H9 (cell line): ENCODE data around the gene ADA. TPM values are rescaled to one million over a fixed set of nuclear protein-coding genes. Genes with fewer than 3 reads are reported as not detected.

ENCODE experiments used
- DNase-seq: peaks from one replicate; pipeline ENCODE4 v3.0.0-alpha.2; 2017
- H2AFZ ChIP-seq: one replicate; pipeline ENCODE4 v1.6.1; 2013; ENCODE audit warnings: mild to moderate bottlenecking, low read length, control low read depth, moderate library complexity
- H2AK5ac ChIP-seq: 2 replicates; pipeline ENCODE4 v1.6.1; 2013; ENCODE audit warnings: low read length, control low read depth, mixed read lengths; ENCODE audit not compliant: insufficient read length
- H2BK120ac ChIP-seq: one replicate; pipeline ENCODE4 v1.6.1; 2013; ENCODE audit warnings: low read depth, mild to moderate bottlenecking, low read length, control low read depth, inconsistent platforms; ENCODE audit not compliant: poor library complexity, severe bottlenecking
- H2BK12ac ChIP-seq: 2 replicates; pipeline ENCODE4 v1.6.1; 2013; ENCODE audit warnings: low read length, control low read depth, mixed read lengths, low read depth; ENCODE audit not compliant: insufficient read length
- H2BK15ac ChIP-seq: 2 replicates; pipeline ENCODE4 v1.6.1; 2013; ENCODE audit warnings: low read depth, low read length, control low read depth
- H2BK20ac ChIP-seq: one replicate; pipeline ENCODE4 v1.6.1; 2013; ENCODE audit warnings: low read depth, mild to moderate bottlenecking, low read length, control low read depth, inconsistent platforms; ENCODE audit not compliant: poor library complexity, severe bottlenecking
- H2BK5ac ChIP-seq: 2 replicates; pipeline ENCODE4 v1.6.1; 2013; ENCODE audit warnings: low read length, control low read depth, mixed read lengths; ENCODE audit not compliant: insufficient read length
- H3K14ac ChIP-seq: 2 replicates; pipeline ENCODE4 v1.6.1; 2013; ENCODE audit warnings: low read length, control low read depth; ENCODE audit not compliant: insufficient read depth
- H3K18ac ChIP-seq: 2 replicates; pipeline ENCODE4 v1.6.1; 2013; ENCODE audit warnings: low read depth, mild to moderate bottlenecking, mixed read lengths, low read length, control low read depth; ENCODE audit not compliant: insufficient read length
- H3K23ac ChIP-seq: 2 replicates; pipeline ENCODE4 v1.6.1; 2013; ENCODE audit warnings: low read length, control low read depth, mixed read lengths, low read depth; ENCODE audit not compliant: insufficient read length
- H3K23me2 ChIP-seq: 2 replicates; pipeline ENCODE4 v1.6.1; 2013; ENCODE audit warnings: low read depth, mild to moderate bottlenecking, mixed read lengths, low read length, control low read depth; ENCODE audit not compliant: insufficient read length, poor library complexity, severe bottlenecking
- H3K27ac ChIP-seq: 2 replicates; pipeline ENCODE4 v1.5.1; 2013; ENCODE audit warnings: low read length, control low read depth, mixed read lengths, low read depth; ENCODE audit not compliant: insufficient read length
- H3K27me3 ChIP-seq: 2 replicates; pipeline ENCODE4 v1.6.1; 2013; ENCODE audit warnings: low read length, control low read depth, inconsistent platforms; ENCODE audit not compliant: insufficient read depth
- H3K4ac ChIP-seq: 2 replicates; pipeline ENCODE4 v1.6.1; 2013; ENCODE audit warnings: low read depth, mild to moderate bottlenecking, control low read depth, inconsistent platforms, low read length, moderate library complexity
- H3K4me1 ChIP-seq: 2 replicates; pipeline ENCODE4 v1.6.1; 2013; ENCODE audit warnings: low read length, control low read depth, inconsistent platforms; ENCODE audit not compliant: insufficient read depth
- H3K4me2 ChIP-seq: 2 replicates; pipeline ENCODE4 v1.6.1; 2013; ENCODE audit warnings: low read length, control low read depth, mixed read lengths; ENCODE audit not compliant: insufficient read length, insufficient read depth
- H3K56ac ChIP-seq: 2 replicates; pipeline ENCODE4 v1.6.1; 2013; ENCODE audit warnings: low read depth, mild to moderate bottlenecking, mixed read lengths, low read length, control low read depth; ENCODE audit not compliant: insufficient read length
- H3K79me1 ChIP-seq: 2 replicates; pipeline ENCODE4 v1.6.1; 2013; ENCODE audit warnings: low read depth, mild to moderate bottlenecking, moderate library complexity, low read length, control low read depth, inconsistent platforms; ENCODE audit not compliant: insufficient read depth, poor library complexity, severe bottlenecking
- H3K79me2 ChIP-seq: 2 replicates; pipeline ENCODE4 v1.6.1; 2013; ENCODE audit warnings: low read length, control low read depth, inconsistent platforms; ENCODE audit not compliant: insufficient read depth
- H3K9ac ChIP-seq: 2 replicates; pipeline ENCODE4 v1.6.1; 2013; ENCODE audit warnings: low read length, control low read depth, mixed read lengths; ENCODE audit not compliant: insufficient read length; ENCODE audit errors: extremely low read depth
- H3K9me3 ChIP-seq: one replicate; pipeline ENCODE4 v1.6.1; 2013; ENCODE audit warnings: low read depth, low read length, inconsistent platforms; ENCODE audit not compliant: control insufficient read depth
- H3T11ph ChIP-seq: one replicate; pipeline ENCODE4 v1.6.1; 2013; ENCODE audit warnings: mild to moderate bottlenecking, low read length, control low read depth, inconsistent platforms
- H4K20me1 ChIP-seq: one replicate; pipeline ENCODE4 v1.6.1; 2013; ENCODE audit not compliant: control insufficient read depth, insufficient read length, insufficient read depth
- H4K5ac ChIP-seq: 2 replicates; pipeline ENCODE4 v1.6.1; 2013; ENCODE audit warnings: low read depth, mild to moderate bottlenecking, mixed read lengths, low read length, control low read depth; ENCODE audit not compliant: insufficient read length
- H4K8ac ChIP-seq: replicated peaks from 2 replicates; pipeline ENCODE4 v1.6.1; 2013; ENCODE audit warnings: low read length, control low read depth, mixed read lengths, low read depth; ENCODE audit not compliant: insufficient read length
- H4K91ac ChIP-seq: 2 replicates; pipeline ENCODE4 v1.6.1; 2013; ENCODE audit warnings: low read depth, mild to moderate bottlenecking, moderate library complexity, mixed read lengths, low read length, control low read depth; ENCODE audit not compliant: insufficient read length
- H3K27ac Mint-ChIP-seq, 3 experiments: 2 replicates in 2 of 3; 3 replicates in 1 of 3; pipeline ENCODE4 v1.8.0; 2020 to 2021; ENCODE audit warnings: mixed read lengths in 3 of 3, mild to moderate bottlenecking in 1 of 3, moderate library complexity in 1 of 3
- H3K27me3 Mint-ChIP-seq: 2 replicates; pipeline ENCODE4 v1.8.0; 2021; ENCODE audit warnings: low read depth, mild to moderate bottlenecking, moderate library complexity, mixed read lengths
- H3K36me3 Mint-ChIP-seq, 3 experiments: 2 replicates in 2 of 3; 3 replicates in 1 of 3; pipeline ENCODE4 v1.8.0; 2020 to 2021; ENCODE audit warnings: low read depth in 3 of 3, mixed read lengths in 3 of 3; ENCODE audit not compliant: insufficient read depth in 1 of 3
- H3K4me1 Mint-ChIP-seq, 2 experiments: 2 replicates each; pipeline ENCODE4 v1.8.0; 2020; ENCODE audit warnings: mixed read lengths in 2 of 2
- H3K4me3 Mint-ChIP-seq, 2 experiments: 2 replicates in 1 of 2; 3 replicates in 1 of 2; pipeline ENCODE4 v1.8.0; 2020 to 2021; ENCODE audit warnings: mild to moderate bottlenecking in 2 of 2, mixed read lengths in 2 of 2, moderate library complexity in 1 of 2
- H3K9me3 Mint-ChIP-seq, 2 experiments: 2 replicates in 1 of 2; 3 replicates in 1 of 2; pipeline ENCODE4 v1.8.0; 2020; ENCODE audit warnings: mild to moderate bottlenecking in 2 of 2, mixed read lengths in 2 of 2, moderate library complexity in 1 of 2
- WGBS: extraction: QIAGEN DNeasy Blood & Tissue Kit; methylation state at CpG from one replicate; pipeline ENCODE4 v1.1.7; 2013; ENCODE audit warnings: missing lambda C conversion rate, low lambda C conversion rate, mixed read lengths; ENCODE audit not compliant: insufficient read length; ENCODE audit errors: extremely low coverage; 5-methylcytosine and 5-hydroxymethylcytosine counted together
- total RNA-seq: library from RNA; stranded (reverse); gene quantifications from 2 replicates; pipeline ENCODE4 v1.2.1, GENCODE V29; 2021
- TF ChIP-seq, protein P1 (sequence below): fragments of 200-600 bp; sonication (generic); conservative IDR thresholded peaks from 3 replicates; pipeline ENCODE4 v1.8.0; 2021; ENCODE audit warnings: antibody characterized with exemption, mild to moderate bottlenecking

The ADA gene
- total RNA-seq, 1 experiment from 2014 or later: 22.0 TPM

DNA sequence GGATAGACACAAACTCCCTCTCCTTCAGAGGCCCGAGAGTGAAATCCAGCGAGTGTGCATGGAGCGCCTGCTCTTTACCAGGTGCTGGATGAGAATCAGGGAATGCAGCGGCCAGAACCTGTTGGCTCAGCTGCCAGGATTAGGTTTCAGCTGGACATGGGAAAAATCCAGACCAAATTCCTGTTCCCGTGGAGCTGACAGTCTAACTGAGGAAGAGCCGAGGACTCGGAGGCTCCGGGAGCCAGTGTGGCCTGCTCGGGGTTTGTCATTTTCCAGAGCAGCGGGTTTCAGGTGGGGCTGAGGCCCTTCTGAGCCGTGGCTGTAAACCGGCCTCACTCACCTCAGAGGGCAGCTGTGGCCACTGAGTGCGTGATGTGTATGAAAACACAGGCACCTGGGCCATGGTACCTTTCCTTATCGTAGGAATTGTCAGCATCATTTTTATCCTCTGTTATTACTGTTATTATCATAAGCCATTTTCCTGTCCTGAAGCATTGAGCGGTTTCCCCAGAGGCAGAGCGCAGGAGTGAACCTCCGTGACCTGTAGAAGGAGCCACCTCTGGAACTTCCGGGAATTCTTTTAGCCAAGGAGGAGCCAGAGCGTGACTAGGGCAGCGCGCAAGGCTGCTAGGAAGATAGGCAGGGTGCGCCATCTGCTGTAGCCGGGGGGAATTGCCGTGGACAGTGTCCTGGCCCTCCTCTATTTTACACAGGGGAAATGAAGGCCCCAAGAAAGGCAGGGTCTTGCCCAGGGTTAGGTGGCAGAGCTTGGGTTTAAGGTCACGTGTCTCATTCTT, 41.8 kb downstream of the ADA start:
- H3K79me2 ChIP-seq: no peaks in the 10 kb centered on the region
- peaks cover 9% of the 10 kb centered on the region for H3K27me3 Mint-ChIP-seq

More for the DNA sequence above, 41.8 kb downstream of the ADA start:
- H3K9me3 ChIP-seq: no peaks in the 10 kb centered on the region
- H3K14ac ChIP-seq: no peak overlapping the region
- H2BK5ac ChIP-seq: no peak overlapping the region
- H3K9ac ChIP-seq: no peak overlapping the region
- H3K18ac ChIP-seq: no peak overlapping the region
- H2BK15ac ChIP-seq: no peak overlapping the region
- H3K4me2 ChIP-seq: peak overlapping the region; percentile 12
- TF ChIP-seq, protein P1, sequence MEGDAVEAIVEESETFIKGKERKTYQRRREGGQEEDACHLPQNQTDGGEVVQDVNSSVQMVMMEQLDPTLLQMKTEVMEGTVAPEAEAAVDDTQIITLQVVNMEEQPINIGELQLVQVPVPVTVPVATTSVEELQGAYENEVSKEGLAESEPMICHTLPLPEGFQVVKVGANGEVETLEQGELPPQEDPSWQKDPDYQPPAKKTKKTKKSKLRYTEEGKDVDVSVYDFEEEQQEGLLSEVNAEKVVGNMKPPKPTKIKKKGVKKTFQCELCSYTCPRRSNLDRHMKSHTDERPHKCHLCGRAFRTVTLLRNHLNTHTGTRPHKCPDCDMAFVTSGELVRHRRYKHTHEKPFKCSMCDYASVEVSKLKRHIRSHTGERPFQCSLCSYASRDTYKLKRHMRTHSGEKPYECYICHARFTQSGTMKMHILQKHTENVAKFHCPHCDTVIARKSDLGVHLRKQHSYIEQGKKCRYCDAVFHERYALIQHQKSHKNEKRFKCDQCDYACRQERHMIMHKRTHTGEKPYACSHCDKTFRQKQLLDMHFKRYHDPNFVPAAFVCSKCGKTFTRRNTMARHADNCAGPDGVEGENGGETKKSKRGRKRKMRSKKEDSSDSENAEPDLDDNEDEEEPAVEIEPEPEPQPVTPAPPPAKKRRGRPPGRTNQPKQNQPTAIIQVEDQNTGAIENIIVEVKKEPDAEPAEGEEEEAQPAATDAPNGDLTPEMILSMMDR: peak; percentile 98
- no peak overlapping the region for H2AFZ ChIP-seq
- no peak overlapping the region for H4K8ac ChIP-seq
- DNase-seq: peak; percentile 91
- H2BK20ac ChIP-seq: no peak overlapping the region
- H2AK5ac ChIP-seq: no peak overlapping the region
- H3T11ph ChIP-seq: no peak overlapping the region
- Mint-ChIP-seq H3K27ac (peak overlapping the region; percentile 10 to 80 (median 74); a peak in 1 of 7 replicates), H3K36me3 (peaks cover 4 to 12% (median 9%) of the 10 kb centered on the region in 3 experiments; a peak in 5 of 7 replicates), H3K4me3 (no peak overlapping the region), H3K4me1 (peaks cover 7 to 14% of the 10 kb centered on the region in 2 experiments), H3K9me3 (peaks cover 0 to 3% of the 10 kb centered on the region in 2 experiments; a peak in 3 of 5 replicates)
- no peaks in the 10 kb centered on the region for H3K23me2 ChIP-seq
- H3K79me1 ChIP-seq: no peaks in the 10 kb centered on the region
- no peak overlapping the region for H3K4ac ChIP-seq
- no peaks in the 10 kb centered on the region for H3K27me3 ChIP-seq
- H3K56ac ChIP-seq: no peak overlapping the region
- H3K27ac ChIP-seq: no peak overlapping the region
- no peak overlapping the region for H4K91ac ChIP-seq
- no peak overlapping the region for H2BK120ac ChIP-seq
- H3K23ac ChIP-seq: no peak overlapping the region
- no peaks in the 10 kb centered on the region for H4K20me1 ChIP-seq
- H3K4me1 ChIP-seq: peaks cover 4% of the 10 kb centered on the region; the same call in 1 of the 2 replicates
- no peak overlapping the region for H2BK12ac ChIP-seq
- WGBS: no CpG with 5 or more reads among the region's 25 CpGs
- no peak overlapping the region for H4K5ac ChIP-seq
